ENCODE measurements around the gene ISL2. TPM values are rescaled to one million over a fixed set of nuclear protein-coding genes. Genes with fewer than 3 reads are reported as not detected.

Gene ISL2
- total and polyA plus RNA-seq, 9 of the 15 experiments (the other 6 are each of a cell fraction or from before 2014, with no cell fraction given): 0.15 to 23.7 (median 4.0) TPM

DNA sequence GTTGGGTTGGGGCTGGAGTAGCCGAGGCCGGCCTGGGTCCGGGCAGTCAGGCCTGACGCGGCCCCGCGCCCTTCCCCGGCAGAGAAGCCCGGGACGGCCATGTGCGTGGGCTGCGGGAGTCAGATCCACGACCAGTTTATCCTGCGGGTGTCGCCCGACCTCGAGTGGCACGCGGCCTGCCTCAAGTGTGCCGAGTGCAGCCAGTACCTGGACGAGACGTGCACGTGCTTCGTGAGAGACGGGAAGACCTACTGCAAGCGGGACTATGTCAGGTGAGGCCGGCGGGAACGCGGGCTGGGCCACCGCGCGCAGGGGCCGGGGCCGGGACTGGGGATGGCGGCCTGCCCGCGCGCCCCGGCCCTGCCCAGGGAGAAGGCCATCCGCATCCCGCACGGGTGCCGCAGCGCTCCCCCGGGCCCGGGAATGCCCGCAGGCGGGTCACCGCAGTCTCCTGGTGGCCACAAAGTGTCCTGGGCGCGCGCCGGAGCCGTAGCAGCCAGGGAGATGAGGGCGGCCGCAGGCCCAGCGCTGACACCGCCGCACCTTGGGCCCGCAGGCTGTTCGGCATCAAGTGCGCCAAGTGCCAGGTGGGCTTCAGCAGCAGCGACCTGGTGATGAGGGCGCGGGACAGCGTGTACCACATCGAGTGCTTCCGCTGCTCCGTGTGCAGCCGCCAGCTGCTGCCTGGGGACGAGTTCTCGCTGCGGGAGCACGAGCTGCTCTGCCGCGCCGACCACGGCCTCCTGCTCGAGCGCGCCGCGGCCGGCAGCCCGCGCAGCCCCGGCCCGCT is 1.3 kb downstream of the ISL2 start (continued):
- no peak for TF ChIP-seq TSHZ1 (CRISPR knock-in tag; IDR thresholded peaks at IDR 0.05)
- no peak for TF ChIP-seq TEAD1 (CRISPR knock-in tag; IDR thresholded peaks at IDR 0.05)
- no peak for TF ChIP-seq BRD4 (IDR thresholded peaks at IDR 0.05)
- peak; percentile 50; the same call in 1 of the 2 replicates for TF ChIP-seq CXXC5 (CRISPR knock-in tag; IDR thresholded peaks at IDR 0.05)
- TF ChIP-seq ERF (CRISPR knock-in tag; IDR thresholded peaks at IDR 0.05): no peak
- no peak for TF ChIP-seq ELF4 (CRISPR knock-in tag; IDR thresholded peaks at IDR 0.05)
- no peak for TF ChIP-seq TBL1XR1 (IDR thresholded peaks at IDR 0.05; ENCODE audit: low read length in 2 of 2)
- no peak for TF ChIP-seq RBM15 (IDR thresholded peaks at IDR 0.05; ENCODE audit: insufficient read depth, low read length)
- no peak for TF ChIP-seq RCOR1 (IDR thresholded peaks at IDR 0.05; ENCODE audit: borderline replicate concordance in 1 of 2, low read depth in 2 of 2, low read length in 2 of 2)
- no peak for TF ChIP-seq ATF1 (CRISPR knock-in tag; IDR thresholded peaks at IDR 0.05)
- no peak; the same call in 1 of the 2 replicates for TF ChIP-seq ATF1 (tag; IDR thresholded peaks at IDR 0.05)
- TF ChIP-seq KDM1A (IDR thresholded peaks at IDR 0.05): no peak
- TF ChIP-seq FUS (optimal IDR thresholded peaks at IDR 0.05; ENCODE audit: low read depth, low read length): no peak
- no peak for TF ChIP-seq FOXJ2 (tag; IDR thresholded peaks at IDR 0.05)
- TF ChIP-seq SP1 (CRISPR knock-in tag; IDR thresholded peaks at IDR 0.05): 0 out of 2 replicates have a peak, but pooled peaks have one; percentile 47
- no peak for TF ChIP-seq ZSCAN32 (CRISPR knock-in tag; IDR thresholded peaks at IDR 0.05)
- TF ChIP-seq E2F3 (CRISPR knock-in tag; IDR thresholded peaks at IDR 0.05): peak; percentile 47; the same call in 1 of the 2 replicates
- TF ChIP-seq, protein P1, sequence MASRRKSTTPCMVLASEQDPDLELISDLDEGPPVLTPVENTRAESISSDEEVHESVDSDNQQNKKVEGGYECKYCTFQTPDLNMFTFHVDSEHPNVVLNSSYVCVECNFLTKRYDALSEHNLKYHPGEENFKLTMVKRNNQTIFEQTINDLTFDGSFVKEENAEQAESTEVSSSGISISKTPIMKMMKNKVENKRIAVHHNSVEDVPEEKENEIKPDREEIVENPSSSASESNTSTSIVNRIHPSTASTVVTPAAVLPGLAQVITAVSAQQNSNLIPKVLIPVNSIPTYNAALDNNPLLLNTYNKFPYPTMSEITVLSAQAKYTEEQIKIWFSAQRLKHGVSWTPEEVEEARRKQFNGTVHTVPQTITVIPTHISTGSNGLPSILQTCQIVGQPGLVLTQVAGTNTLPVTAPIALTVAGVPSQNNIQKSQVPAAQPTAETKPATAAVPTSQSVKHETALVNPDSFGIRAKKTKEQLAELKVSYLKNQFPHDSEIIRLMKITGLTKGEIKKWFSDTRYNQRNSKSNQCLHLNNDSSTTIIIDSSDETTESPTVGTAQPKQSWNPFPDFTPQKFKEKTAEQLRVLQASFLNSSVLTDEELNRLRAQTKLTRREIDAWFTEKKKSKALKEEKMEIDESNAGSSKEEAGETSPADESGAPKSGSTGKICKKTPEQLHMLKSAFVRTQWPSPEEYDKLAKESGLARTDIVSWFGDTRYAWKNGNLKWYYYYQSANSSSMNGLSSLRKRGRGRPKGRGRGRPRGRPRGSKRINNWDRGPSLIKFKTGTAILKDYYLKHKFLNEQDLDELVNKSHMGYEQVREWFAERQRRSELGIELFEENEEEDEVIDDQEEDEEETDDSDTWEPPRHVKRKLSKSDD (conservative IDR thresholded peaks at IDR 0.05; ENCODE audit: low read length): no peak
- TF ChIP-seq, protein P2, sequence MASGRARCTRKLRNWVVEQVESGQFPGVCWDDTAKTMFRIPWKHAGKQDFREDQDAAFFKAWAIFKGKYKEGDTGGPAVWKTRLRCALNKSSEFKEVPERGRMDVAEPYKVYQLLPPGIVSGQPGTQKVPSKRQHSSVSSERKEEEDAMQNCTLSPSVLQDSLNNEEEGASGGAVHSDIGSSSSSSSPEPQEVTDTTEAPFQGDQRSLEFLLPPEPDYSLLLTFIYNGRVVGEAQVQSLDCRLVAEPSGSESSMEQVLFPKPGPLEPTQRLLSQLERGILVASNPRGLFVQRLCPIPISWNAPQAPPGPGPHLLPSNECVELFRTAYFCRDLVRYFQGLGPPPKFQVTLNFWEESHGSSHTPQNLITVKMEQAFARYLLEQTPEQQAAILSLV (tag; IDR thresholded peaks at IDR 0.05): no peak
- TF ChIP-seq E2F4 (CRISPR knock-in tag; IDR thresholded peaks at IDR 0.05; ENCODE audit: low read depth): peak; percentile 78
- peak; percentile 69; the same call in 1 of the 2 replicates for TF ChIP-seq ZNF224 (CRISPR knock-in tag; IDR thresholded peaks at IDR 0.05)
